ENCODE results near the gene RAB11A. TPM values are rescaled to one million over a fixed set of nuclear protein-coding genes. Genes with fewer than 3 reads are reported as not detected.

The RAB11A gene
- total RNA-seq, 2 experiments from 2014 or later: 130 to 197 TPM

DNA sequence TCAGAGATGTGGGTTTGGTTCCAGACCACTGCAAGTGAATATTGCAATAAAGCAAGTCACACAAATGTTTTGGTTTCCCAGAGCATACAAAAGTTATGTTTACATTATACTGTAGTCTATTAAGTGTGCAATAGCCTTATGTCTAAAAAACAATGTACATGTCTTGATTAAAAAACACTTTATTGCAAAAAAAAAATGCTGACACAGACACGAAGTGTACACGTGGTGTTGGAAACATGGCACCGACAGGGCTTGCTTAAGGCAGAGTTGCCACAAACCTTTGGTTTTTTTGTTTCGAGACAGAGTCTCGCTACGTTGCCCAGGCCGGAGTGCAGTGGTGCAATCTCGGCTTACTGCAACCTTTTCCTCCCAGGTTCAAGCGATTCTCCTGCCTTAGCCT lies 50.1 kb downstream of the RAB11A start:
- Histone ChIP-seq H2AFZ (ENCODE audit: low read length) (no peak overlapping the region), H3K4me3 (ENCODE audit: low read depth, low read length, poor library complexity, severe bottlenecking) (no peak overlapping the region), H3K36me3 (ENCODE audit: insufficient read depth, low read length) (no peaks in the 10 kb centered on the region), H4K20me1 (ENCODE audit: insufficient read depth, low read length) (no peaks in the 10 kb centered on the region), H3K27ac (ENCODE audit: low read depth, low read length, poor library complexity, severe bottlenecking) (no peak overlapping the region), H3K9me2 (ENCODE audit: insufficient read depth, low read length) (no peaks in the 10 kb centered on the region), H3K9me3 (ENCODE audit: low read length) (no peaks in the 10 kb centered on the region), H3K4me1 (ENCODE audit: insufficient read depth, low read length, poor library complexity, severe bottlenecking) (peaks cover 30% of the 10 kb centered on the region), H3K4me2 (ENCODE audit: low read length) (no peak overlapping the region), H3K79me2 (ENCODE audit: insufficient read depth, low read depth, low read length) (no peaks in the 10 kb centered on the region)
- intact Hi-C loops (cut with micrococcal nuclease; ENCODE audit: unreplicated experiment): no loop called here
- ChIA-PET CTCF (ENCODE audit: unreplicated experiment) (no interaction called here), POLR2A (no interaction called here)
- BruUV-seq (replicated peaks): no TSS peak
- no peak for DNase-seq (ENCODE audit: low spot score)
- TF ChIP-seq, protein P1, sequence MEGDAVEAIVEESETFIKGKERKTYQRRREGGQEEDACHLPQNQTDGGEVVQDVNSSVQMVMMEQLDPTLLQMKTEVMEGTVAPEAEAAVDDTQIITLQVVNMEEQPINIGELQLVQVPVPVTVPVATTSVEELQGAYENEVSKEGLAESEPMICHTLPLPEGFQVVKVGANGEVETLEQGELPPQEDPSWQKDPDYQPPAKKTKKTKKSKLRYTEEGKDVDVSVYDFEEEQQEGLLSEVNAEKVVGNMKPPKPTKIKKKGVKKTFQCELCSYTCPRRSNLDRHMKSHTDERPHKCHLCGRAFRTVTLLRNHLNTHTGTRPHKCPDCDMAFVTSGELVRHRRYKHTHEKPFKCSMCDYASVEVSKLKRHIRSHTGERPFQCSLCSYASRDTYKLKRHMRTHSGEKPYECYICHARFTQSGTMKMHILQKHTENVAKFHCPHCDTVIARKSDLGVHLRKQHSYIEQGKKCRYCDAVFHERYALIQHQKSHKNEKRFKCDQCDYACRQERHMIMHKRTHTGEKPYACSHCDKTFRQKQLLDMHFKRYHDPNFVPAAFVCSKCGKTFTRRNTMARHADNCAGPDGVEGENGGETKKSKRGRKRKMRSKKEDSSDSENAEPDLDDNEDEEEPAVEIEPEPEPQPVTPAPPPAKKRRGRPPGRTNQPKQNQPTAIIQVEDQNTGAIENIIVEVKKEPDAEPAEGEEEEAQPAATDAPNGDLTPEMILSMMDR (conservative IDR thresholded peaks at IDR 0.05; ENCODE audit: low read length): no peak
- TF ChIP-seq EZH2phosphoT487 (IDR thresholded peaks at IDR 0.05; ENCODE audit: borderline replicate concordance, low read depth, low read length): no peak

DNA sequence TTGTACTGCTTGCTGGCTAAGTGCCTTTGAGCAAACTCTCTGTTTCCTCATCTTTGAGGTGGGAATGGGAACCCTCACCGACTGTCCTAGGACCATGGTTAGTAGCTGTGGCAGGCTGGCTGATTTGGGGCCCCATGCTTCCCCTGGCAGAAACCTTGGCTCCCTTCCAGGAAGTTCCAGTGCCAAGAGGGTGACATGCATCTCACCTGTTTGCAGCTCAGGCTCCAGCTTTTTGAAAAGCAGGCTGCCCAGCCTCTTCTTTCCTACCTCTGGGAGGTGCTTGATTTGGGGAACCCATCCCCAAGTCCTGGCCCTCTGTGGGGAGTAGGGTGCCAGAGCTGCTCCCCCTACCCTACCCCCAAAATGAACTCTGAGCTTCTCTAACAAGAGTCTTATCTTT lies 50.8 kb downstream of the RAB11A start:
- no TSS peak for BruUV-seq (replicated peaks)
- TF ChIP-seq EZH2phosphoT487 (IDR thresholded peaks at IDR 0.05; ENCODE audit: borderline replicate concordance, low read depth, low read length): no peak
- TF ChIP-seq, protein P1 (conservative IDR thresholded peaks at IDR 0.05; ENCODE audit: low read length): no peak
- intact Hi-C loops (cut with micrococcal nuclease; ENCODE audit: unreplicated experiment): no loop called here
- CTCF ChIA-PET (ENCODE audit: unreplicated experiment): no interaction called here
- H3K27ac ChIP-seq (ENCODE audit: low read depth, low read length, poor library complexity, severe bottlenecking): no peak overlapping the region
- DNase-seq (ENCODE audit: low spot score): no peak
- H4K20me1 ChIP-seq (ENCODE audit: insufficient read depth, low read length): no peaks in the 10 kb centered on the region
- no peak overlapping the region for H3K4me2 ChIP-seq (ENCODE audit: low read length)
- H3K79me2 ChIP-seq (ENCODE audit: insufficient read depth, low read depth, low read length): no peaks in the 10 kb centered on the region
- no peak overlapping the region for H2AFZ ChIP-seq (ENCODE audit: low read length)
- no peaks in the 10 kb centered on the region for H3K9me2 ChIP-seq (ENCODE audit: insufficient read depth, low read length)
- H3K4me3 ChIP-seq (ENCODE audit: low read depth, low read length, poor library complexity, severe bottlenecking): no peak overlapping the region
- no peaks in the 10 kb centered on the region for H3K36me3 ChIP-seq (ENCODE audit: insufficient read depth, low read length)
- POLR2A ChIA-PET: no interaction called here
- H3K9me3 ChIP-seq (ENCODE audit: low read length): no peaks in the 10 kb centered on the region
- H3K4me1 ChIP-seq (ENCODE audit: insufficient read depth, low read length, poor library complexity, severe bottlenecking): peaks cover 23% of the 10 kb centered on the region

DNA sequence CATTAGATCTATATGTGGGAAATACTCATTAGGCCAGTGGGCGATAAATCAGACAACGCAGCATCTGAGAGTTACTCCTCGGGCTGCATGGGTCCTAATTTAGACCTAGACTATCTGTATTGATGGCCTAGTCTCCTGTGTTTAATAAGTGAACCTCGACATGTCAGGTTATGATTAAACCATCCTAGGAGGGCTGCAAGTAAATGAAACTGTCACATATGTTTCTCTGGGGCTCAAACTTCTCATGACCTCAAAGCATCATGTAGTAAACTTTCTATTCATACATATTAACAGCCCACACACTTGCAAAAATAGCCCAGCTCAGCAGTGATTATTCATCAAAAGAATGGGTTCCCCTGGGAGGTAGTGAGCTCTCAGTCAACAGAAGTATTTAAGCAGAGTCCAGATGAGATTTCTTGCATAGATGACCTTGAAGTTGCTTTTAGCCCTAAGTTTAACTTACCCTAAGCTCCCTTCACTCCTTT lies 51.6 kb downstream of the RAB11A start:
- Histone ChIP-seq H3K27ac (ENCODE audit: low read depth, low read length, poor library complexity, severe bottlenecking) (no peak overlapping the region), H3K79me2 (ENCODE audit: insufficient read depth, low read depth, low read length) (no peaks in the 10 kb centered on the region), H4K20me1 (ENCODE audit: insufficient read depth, low read length) (no peaks in the 10 kb centered on the region), H3K4me2 (ENCODE audit: low read length) (no peak overlapping the region), H2AFZ (ENCODE audit: low read length) (no peak overlapping the region), H3K4me1 (ENCODE audit: insufficient read depth, low read length, poor library complexity, severe bottlenecking) (peaks cover 16% of the 10 kb centered on the region), H3K4me3 (ENCODE audit: low read depth, low read length, poor library complexity, severe bottlenecking) (no peak overlapping the region), H3K9me3 (ENCODE audit: low read length) (no peaks in the 10 kb centered on the region), H3K9me2 (ENCODE audit: insufficient read depth, low read length) (no peaks in the 10 kb centered on the region), H3K36me3 (ENCODE audit: insufficient read depth, low read length) (no peaks in the 10 kb centered on the region)
- TF ChIP-seq EZH2phosphoT487 (IDR thresholded peaks at IDR 0.05; ENCODE audit: borderline replicate concordance, low read depth, low read length): no peak
- TF ChIP-seq, protein P1 (conservative IDR thresholded peaks at IDR 0.05; ENCODE audit: low read length): no peak
- intact Hi-C loops (cut with micrococcal nuclease; ENCODE audit: unreplicated experiment): no loop called here
- ChIA-PET CTCF (ENCODE audit: unreplicated experiment) (interaction anchor here (1.3 kb wide), 1 partner anchor 8 kb away, joined by 4 read pairs; no protein-coding TSS in a partner anchor), POLR2A (no interaction called here)
- BruUV-seq (replicated peaks): no TSS peak
- no peak for DNase-seq (ENCODE audit: low spot score)

Data from OCI-LY7 (cell line).